K562 (cell line): ENCODE data around the gene TRAIP. TPM values are rescaled to one million over a fixed set of nuclear protein-coding genes. Genes with fewer than 3 reads are reported as not detected.

Experiments
- ATAC-seq: fragments of 200-7000 bp; cut with Tn5 transposase; 3 replicates; pipeline ENCODE4 v1.9.1; 2020; ENCODE audit warnings: moderate library complexity
- BruUV-seq: library from RNA; stranded (reverse); fragments of 400-500 nt; replicated peaks from 2 replicates; lab custom pipeline; 2021; lab: Mats Ljungman, UMichigan
- CTCF ChIA-PET: fragments of 300-600 bp; formaldehyde crosslinking; extraction: SDS; loops from one replicate; lab custom pipeline; 2021; ENCODE audit warnings: low intra/inter-chr PET ratio; lab: Yijun Ruan, JAX
- POLR2A ChIA-PET: fragments of 300-600, 350-650 bp; sonication (Branson Sonifier 250); formaldehyde crosslinking; extraction: SDS; loops from one replicate; lab custom pipeline; 2021; ENCODE audit warnings: antibody characterized with exemption, inconsistent platforms; lab: Yijun Ruan, JAX
- DNase-seq, 4 experiments: peaks; one replicate each; pipeline versions ENCODE4 v3.0.0 to v3.0.0-alpha.2; 2011 to 2018; ENCODE audit warnings: low spot score in 3 of 4, mixed read lengths in 3 of 4; ENCODE audit errors: extremely low read depth in 1 of 4
- FAIRE-seq: peaks from 2 replicates; lab custom pipeline; 2011; peaks lifted over from hg19 to GRCh38; lab: Jason Lieb, UNC
- H2AFZ ChIP-seq: 2 replicates; pipeline ENCODE4 v1.6.0; 2011; ENCODE audit warnings: low read depth, low read length, control low read depth, inconsistent platforms
- H3K27ac ChIP-seq: fragments of 200-600 bp; 3 replicates; pipeline ENCODE4 v1.8.0; 2011; ENCODE audit warnings: low read depth, mild to moderate bottlenecking, control low read depth, inconsistent platforms, low read length, moderate library complexity, mixed read lengths; ENCODE audit errors: extremely low read depth
- H3K27me3 ChIP-seq, 2 experiments: fragments of 300-600 bp in 1 of 2; 2 replicates in 1 of 2; 3 replicates in 1 of 2; pipeline versions ENCODE4 v1.6.0 to v1.8.0; 2011; ENCODE audit warnings: inconsistent platforms in 2 of 2, low read length in 2 of 2, mild to moderate bottlenecking in 1 of 2, mixed read lengths in 1 of 2, moderate library complexity in 1 of 2; ENCODE audit not compliant: control insufficient read depth in 2 of 2, insufficient read depth in 2 of 2
- H3K36me3 ChIP-seq: fragments of 300-600 bp; 3 replicates; pipeline ENCODE4 v1.8.0; 2011; ENCODE audit warnings: mild to moderate bottlenecking, low read length, inconsistent platforms; ENCODE audit not compliant: control insufficient read depth, insufficient read depth
- H3K4me1 ChIP-seq, 2 experiments: fragments of 200-600 bp in 1 of 2; replicated peaks in 1 of 2; 2 replicates in 1 of 2; 3 replicates in 1 of 2; pipeline versions ENCODE4 v1.5.1 to v1.8.0; 2011; ENCODE audit warnings: inconsistent platforms in 2 of 2, low read length in 2 of 2, mild to moderate bottlenecking in 1 of 2, mixed read lengths in 1 of 2, moderate library complexity in 1 of 2; ENCODE audit not compliant: control insufficient read depth in 2 of 2, insufficient read depth in 2 of 2
- H3K4me2 ChIP-seq: 2 replicates; pipeline ENCODE4 v1.6.1; 2011; ENCODE audit warnings: low read length, control low read depth, inconsistent platforms, mixed read lengths; ENCODE audit not compliant: insufficient read depth
- H3K4me3 ChIP-seq: fragments of 200-600 bp; sonication (generic), shearing (Covaris generic); 2 replicates; pipeline ENCODE4 v1.5.1; 2016; ENCODE audit warnings: control low read depth, inconsistent platforms
- H3K79me2 ChIP-seq: fragments of 200-600 bp; 3 replicates; pipeline ENCODE4 v1.8.0; 2011; ENCODE audit warnings: low read length, inconsistent platforms; ENCODE audit not compliant: control insufficient read depth, insufficient read depth
- H3K9ac ChIP-seq, 2 experiments: 2 replicates each; pipeline versions ENCODE4 v1.6.0 to v1.6.1; 2011; ENCODE audit warnings: low read depth in 2 of 2, low read length in 2 of 2, control low read depth in 1 of 2, inconsistent platforms in 1 of 2, mild to moderate bottlenecking in 1 of 2, mixed read lengths in 1 of 2; ENCODE audit not compliant: insufficient read depth in 1 of 2
- H3K9me1 ChIP-seq: one replicate; pipeline ENCODE4 v1.6.0; 2011; ENCODE audit warnings: inconsistent platforms, mild to moderate bottlenecking, low read length, moderate library complexity; ENCODE audit not compliant: control insufficient read depth, insufficient read depth
- H3K9me3 ChIP-seq: replicated peaks from 2 replicates; pipeline ENCODE4 v1.5.1; 2011; ENCODE audit warnings: low read depth, low read length, inconsistent platforms; ENCODE audit not compliant: control insufficient read depth, insufficient read depth
- H4K20me1 ChIP-seq: replicated peaks from 2 replicates; pipeline ENCODE4 v1.6.1; 2011; ENCODE audit warnings: low read length, inconsistent platforms, mixed read lengths; ENCODE audit not compliant: control insufficient read depth, insufficient read depth
- HDAC1 ChIP-seq, 2 experiments: fragments of 450-650 bp; IDR thresholded peaks; 2 replicates each; pipeline ENCODE4 v1.6.1; 2016 to 2017; ENCODE audit warnings: inconsistent platforms in 1 of 2, mild to moderate bottlenecking in 1 of 2, moderate library complexity in 1 of 2
- LCOR ChIP-seq: sonication (generic); formaldehyde crosslinking; IDR thresholded peaks from 2 replicates; pipeline ENCODE4 v1.8.0; 2022; ENCODE audit warnings: mild to moderate bottlenecking, missing genetic modification reagents
- NCOA4 ChIP-seq: fragments of 450-650 bp; IDR thresholded peaks from 2 replicates; pipeline ENCODE4 v1.6.1; 2018; ENCODE audit warnings: mild to moderate bottlenecking; ENCODE audit not compliant: partially characterized antibody
- NFIC ChIP-seq: fragments of 450-650 bp; IDR thresholded peaks from 2 replicates; pipeline ENCODE4 v1.6.1; 2017; ENCODE audit warnings: mild to moderate bottlenecking, inconsistent platforms
- whole genome bisulfite sequencing: fragments of 100-300 bp; shearing (Covaris generic); methylation state at CpG from one replicate; pipeline ENCODE4 v1.1.6; 2016; ENCODE audit warnings: low coverage, mixed read lengths; ENCODE audit not compliant: insufficient coverage; ENCODE audit errors: missing lambda C conversion rate; 5-methylcytosine and 5-hydroxymethylcytosine counted together
- in situ Hi-C: fragments of 300-500 bp; cut with MboI; formaldehyde crosslinking; loops from 4 replicates; pipeline ENCODE4 v1.15.0; 2018; ENCODE audit warnings: inconsistent platforms, mixed read lengths
- intact Hi-C: fragments of 100-400 bp; cut with micrococcal nuclease; formaldehyde crosslinking; loops from 2 replicates; pipeline ENCODE4 v1.14.2; 2022
- polyA plus RNA-seq, 8 experiments: library from polyadenylated mRNA; depleted of rRNA in 4 of 8; stranded (reverse) in 5 of 8; unstranded in 3 of 8; fragments of >200 nt; fragmentation: Nextera tagmentation in 2 of 8; fragmentation: Illumina TruSeq in 1 of 8; extraction: Ambion mirVana in 2 of 8; extraction: Trizol in 1 of 8; gene quantifications; 2 replicates each; pipeline versions ENCODE4 v1.2.1 to v1.2.3, GENCODE V29; 2011 to 2014; ENCODE audit warnings: inconsistent platforms in 1 of 8, missing spikeins in 1 of 8
- total RNA-seq, 7 experiments: library from RNA; depleted of rRNA in 6 of 7; stranded (reverse); fragments of >200 nt in 6 of 7; fragmentation: Illumina TruSeq in 2 of 7; extraction: Trizol in 2 of 7; gene quantifications; 2 replicates each; pipeline versions ENCODE4 v1.2.1 to v1.2.3, GENCODE V29; 2011 to 2021; ENCODE audit warnings: low replicate concordance in 1 of 7
- TF ChIP-seq, protein P1 (sequence below): sonication (generic); formaldehyde crosslinking; IDR thresholded peaks from 2 replicates; pipeline ENCODE4 v1.8.1; 2023; ENCODE audit warnings: mild to moderate bottlenecking, missing genetic modification reagents
- TF ChIP-seq, protein P2 (sequence below): IDR thresholded peaks from 3 replicates; pipeline ENCODE4 v1.6.1; 2011; ENCODE audit warnings: borderline replicate concordance, mild to moderate bottlenecking; ENCODE audit not compliant: insufficient read length, insufficient read depth
- TF ChIP-seq, protein P3 (sequence below): sonication (generic); formaldehyde crosslinking; IDR thresholded peaks from 2 replicates; pipeline ENCODE4 v1.8.1; 2022; ENCODE audit warnings: missing genetic modification reagents

Gene TRAIP
- total and polyA plus RNA-seq, 9 of the 15 experiments (the other 6 are each of a cell fraction or from before 2014, with no cell fraction given), result 14.3 to 38.6 (median 21.2) TPM

DNA sequence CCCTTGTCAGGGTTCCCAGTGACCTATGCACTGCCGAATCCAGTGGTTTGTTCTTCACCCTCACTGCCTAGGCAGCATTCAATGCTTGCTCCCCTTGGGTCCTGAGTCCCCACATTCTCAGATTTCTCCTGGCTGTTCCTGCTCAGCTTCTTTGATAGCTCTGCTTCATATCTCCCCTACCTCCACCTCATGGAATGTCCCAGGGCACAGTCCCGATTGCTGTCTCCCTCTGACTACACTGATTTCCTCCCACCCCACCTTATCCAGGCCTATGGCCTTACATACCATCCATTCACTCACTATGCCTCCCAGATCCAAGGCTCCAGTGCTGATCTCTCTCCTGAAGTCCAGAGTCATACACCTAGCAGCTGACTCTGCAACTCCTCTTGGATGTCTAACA is 55.2 kb downstream of the TRAIP start (continued):
- TF ChIP-seq, protein P1, sequence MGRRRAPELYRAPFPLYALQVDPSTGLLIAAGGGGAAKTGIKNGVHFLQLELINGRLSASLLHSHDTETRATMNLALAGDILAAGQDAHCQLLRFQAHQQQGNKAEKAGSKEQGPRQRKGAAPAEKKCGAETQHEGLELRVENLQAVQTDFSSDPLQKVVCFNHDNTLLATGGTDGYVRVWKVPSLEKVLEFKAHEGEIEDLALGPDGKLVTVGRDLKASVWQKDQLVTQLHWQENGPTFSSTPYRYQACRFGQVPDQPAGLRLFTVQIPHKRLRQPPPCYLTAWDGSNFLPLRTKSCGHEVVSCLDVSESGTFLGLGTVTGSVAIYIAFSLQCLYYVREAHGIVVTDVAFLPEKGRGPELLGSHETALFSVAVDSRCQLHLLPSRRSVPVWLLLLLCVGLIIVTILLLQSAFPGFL, result no peak
- no peak for TF ChIP-seq LCOR (CRISPR knock-in tag)
- TF ChIP-seq HDAC1 (IDR thresholded peaks at IDR 0.05), result peak in 1 of 2 experiments; percentile 48; a peak in 1 of 4 replicates
- TF ChIP-seq NCOA4, result no peak
- TF ChIP-seq, protein P2, sequence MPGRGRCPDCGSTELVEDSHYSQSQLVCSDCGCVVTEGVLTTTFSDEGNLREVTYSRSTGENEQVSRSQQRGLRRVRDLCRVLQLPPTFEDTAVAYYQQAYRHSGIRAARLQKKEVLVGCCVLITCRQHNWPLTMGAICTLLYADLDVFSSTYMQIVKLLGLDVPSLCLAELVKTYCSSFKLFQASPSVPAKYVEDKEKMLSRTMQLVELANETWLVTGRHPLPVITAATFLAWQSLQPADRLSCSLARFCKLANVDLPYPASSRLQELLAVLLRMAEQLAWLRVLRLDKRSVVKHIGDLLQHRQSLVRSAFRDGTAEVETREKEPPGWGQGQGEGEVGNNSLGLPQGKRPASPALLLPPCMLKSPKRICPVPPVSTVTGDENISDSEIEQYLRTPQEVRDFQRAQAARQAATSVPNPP, result no peak

DNA sequence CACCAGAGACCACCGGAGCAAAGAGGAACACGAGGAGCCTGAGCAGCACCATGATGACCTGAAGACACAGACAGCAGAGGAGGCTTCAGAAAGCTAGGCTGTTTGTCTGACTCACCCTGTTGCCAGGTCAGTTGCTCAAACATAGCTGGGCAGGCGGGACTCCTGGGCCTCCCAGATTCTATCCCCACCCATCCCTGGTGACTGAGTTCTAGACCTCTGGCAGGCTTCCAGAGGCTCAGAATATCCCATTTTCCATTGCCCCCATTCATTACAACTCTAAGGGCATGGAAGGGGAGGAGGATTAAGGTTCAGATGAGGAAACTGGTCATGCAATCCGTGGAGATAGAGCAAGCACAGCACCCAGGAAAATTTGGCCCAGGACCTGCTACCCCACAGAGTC is 56.6 kb downstream of the TRAIP start, which contains the start of gene CDHR4:
Gene CDHR4, minus strand, starts transcription at position 113 of the 400 bp plus-strand sequence. Its CDS starts 61 bp downstream, at position 52.
- FAIRE-seq, result no peak
- POLR2A ChIA-PET, result no interaction called here
- TF ChIP-seq, protein P3, sequence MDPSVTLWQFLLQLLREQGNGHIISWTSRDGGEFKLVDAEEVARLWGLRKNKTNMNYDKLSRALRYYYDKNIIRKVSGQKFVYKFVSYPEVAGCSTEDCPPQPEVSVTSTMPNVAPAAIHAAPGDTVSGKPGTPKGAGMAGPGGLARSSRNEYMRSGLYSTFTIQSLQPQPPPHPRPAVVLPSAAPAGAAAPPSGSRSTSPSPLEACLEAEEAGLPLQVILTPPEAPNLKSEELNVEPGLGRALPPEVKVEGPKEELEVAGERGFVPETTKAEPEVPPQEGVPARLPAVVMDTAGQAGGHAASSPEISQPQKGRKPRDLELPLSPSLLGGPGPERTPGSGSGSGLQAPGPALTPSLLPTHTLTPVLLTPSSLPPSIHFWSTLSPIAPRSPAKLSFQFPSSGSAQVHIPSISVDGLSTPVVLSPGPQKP (CRISPR knock-in tag), result no peak
- TF ChIP-seq NFIC, result peak; percentile 48; the same call in 1 of the 2 replicates
- Histone ChIP-seq H3K36me3 (peaks cover 5% of the 10 kb centered on the region; the same call in 1 of the 3 replicates), H4K20me1 (no peaks in the 10 kb centered on the region), H3K79me2 (peaks cover 15% of the 10 kb centered on the region), H3K9me3 (no peaks in the 10 kb centered on the region), H3K9ac (peak within 1 kb of the TSS in 1 of 2 experiments; percentile 55; a peak in 1 of 4 replicates), H2AFZ (peak within 1 kb of the TSS; percentile 32; the same call in 1 of the 2 replicates), H3K27ac (no peak within 1 kb of the TSS), H3K27me3 (no peaks in the 10 kb centered on the region), H3K4me3 (no peak within 1 kb of the TSS), H3K9me1 (peaks cover 4% of the 10 kb centered on the region), H3K4me1 (peaks cover 13 to 33% of the 10 kb centered on the region in 2 experiments; a peak in 3 of 5 replicates), H3K4me2 (no peak within 1 kb of the TSS; the same call in 1 of the 2 replicates)
- in situ Hi-C loops, result no loop called here
- ATAC-seq, result no peak
- DNase-seq, result peak in 1 of 4 experiments; percentile 35
- 13% methylated on average over 4 of the region's 4 CpGs for WGBS
- intact Hi-C loops, result no loop called here
- CTCF ChIA-PET, result no interaction called here
- BruUV-seq, result no TSS peak
